Choroid plexus epithelial cell (primary cell): ENCODE data around the gene MBP.

Experiments
- DNase-seq: peaks from one replicate; pipeline ENCODE4 v3.0.0-alpha.2; 2010; ENCODE audit warnings: low read depth
- H3K4me3 ChIP-seq: 2 replicates; pipeline ENCODE4 v1.5.1; 2011; ENCODE audit warnings: low read depth, mild to moderate bottlenecking, control low read depth, low read length, moderate library complexity
- CTCF ChIP-seq: conservative IDR thresholded peaks from 2 replicates; pipeline ENCODE4 v1.5.1; 2011; ENCODE audit warnings: low read depth, mild to moderate bottlenecking, control low read depth, inconsistent platforms, low read length, moderate library complexity

MBP gene

GRCh38 chr18:77132369-77133050 lies at the start of gene MBP:
Gene MBP (minus strand): TSS chr18:77132783. CDS start chr18:77105261, 27,522 bp downstream.
- peak within 1 kb of the TSS; percentile 68 for H3K4me3 ChIP-seq
- TF ChIP-seq CTCF, result no peak
- DNase-seq, result no peak

- TF ChIP-seq CTCF, result no peak
- no peak for DNase-seq
- H3K4me3 ChIP-seq, result no peak overlapping the region
These were observed 49.5 kb upstream of the MBP start for GRCh38 chr18:77181950-77182707.

GRCh38 chr18:77178559-77178958 lies 46.0 kb upstream of the MBP start:
- DNase-seq, result peak; percentile 36
- no peak for TF ChIP-seq CTCF
- no peak overlapping the region for H3K4me3 ChIP-seq

GRCh38 chr18:77177009-77177408 lies 44.4 kb upstream of the MBP start:
- peak; percentile 79 for DNase-seq
- no peak for TF ChIP-seq CTCF

GRCh38 chr18:77173275-77174030 lies 40.9 kb upstream of the MBP start:
- DNase-seq, result no peak
- H3K4me3 ChIP-seq, result no peak overlapping the region

More at GRCh38 chr18:77177009-77177408, 44.4 kb upstream of the MBP start:
- no peak overlapping the region for H3K4me3 ChIP-seq

GRCh38 chr18:77170890-77171410 lies 38.4 kb upstream of the MBP start:
- TF ChIP-seq CTCF, result no peak
- no peak for DNase-seq
- no peak overlapping the region for H3K4me3 ChIP-seq

More at GRCh38 chr18:77173275-77174030, 40.9 kb upstream of the MBP start:
- TF ChIP-seq CTCF, result no peak
